ENCODE results near the gene STON1. TPM values are rescaled to one million over a fixed set of nuclear protein-coding genes. Genes with fewer than 3 reads are reported as not detected.
A peak's percentile ranks its signal among the peaks of the same experiment; 100 is the strongest.

STON1 gene
- polyA plus RNA-seq, 2 of the 4 experiments (the other 2 are of a cell fraction): 0.88 to 1.0 TPM

GRCh38 chr2:48569433-48569832, 39.5 kb downstream of the STON1 start:
- Histone ChIP-seq H3K4me2 (no peak overlapping the region), H3K4me1 (no peaks in the 10 kb centered on the region), H3K27ac (no peak overlapping the region), H3K4me3 (no peak overlapping the region), H3K9me3 (no peaks in the 10 kb centered on the region)
- TF ChIP-seq RFX5 (IDR thresholded peaks at IDR 0.05) (no peak), HOXB5 (CRISPR knock-in tag; IDR thresholded peaks at IDR 0.05) (no peak), RCOR1 (IDR thresholded peaks at IDR 0.05; ENCODE audit: low read depth, low read length) (no peak), EHMT2 (IDR thresholded peaks at IDR 0.05; ENCODE audit: low read depth) (no peak)
- ChIA-PET POLR2A (no interaction called here), CTCF (interaction anchor here (1.4 to 6.0 kb wide), 2 partner anchors 19 to 25 kb away, joined by 4 to 27 read pairs; no protein-coding TSS in a partner anchor)
- DNase-seq (ENCODE audit: low read depth in 1 of 2, low spot score in 1 of 2): no peak
- ATAC-seq: no peak
- no peak for FAIRE-seq

DNA sequence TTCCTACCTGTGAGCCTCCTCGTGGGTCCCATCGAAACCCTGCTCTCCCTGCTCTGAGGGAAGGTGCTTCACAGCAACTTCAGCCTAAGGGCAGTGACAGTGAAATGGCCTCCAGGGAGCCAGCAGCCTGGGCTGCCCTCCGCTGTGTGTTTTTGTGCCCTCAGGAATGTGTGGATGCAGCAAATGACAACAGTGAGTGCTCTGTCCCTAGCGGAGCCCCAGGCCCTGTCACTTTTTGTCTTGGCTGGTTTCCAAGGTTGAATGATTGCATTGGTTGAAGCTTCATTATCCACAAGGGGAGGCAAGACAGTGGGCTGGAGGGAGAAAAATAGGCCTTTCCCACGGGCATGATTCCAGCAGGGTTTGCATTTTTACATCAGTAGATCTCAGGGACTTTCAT, 42.9 kb downstream of the STON1 start:
- ChIA-PET CTCF (interaction anchor here (0.7 to 1.0 kb wide), 2 partner anchors 15 to 32 kb away, joined by 3 read pairs; no protein-coding TSS in a partner anchor), POLR2A (no interaction called here)
- DNase-seq (ENCODE audit: low read depth in 1 of 2, low spot score in 1 of 2) (no peak), ATAC-seq (peak in 1 of 2 experiments; percentile 40; a peak in 2 of 6 replicates), FAIRE-seq (no peak)
- Histone ChIP-seq H3K4me2 (no peak overlapping the region), H3K4me3 (no peak overlapping the region), H3K27ac (no peak overlapping the region), H3K4me1 (no peaks in the 10 kb centered on the region), H3K9me3 (no peaks in the 10 kb centered on the region)
- TF ChIP-seq, protein P1, sequence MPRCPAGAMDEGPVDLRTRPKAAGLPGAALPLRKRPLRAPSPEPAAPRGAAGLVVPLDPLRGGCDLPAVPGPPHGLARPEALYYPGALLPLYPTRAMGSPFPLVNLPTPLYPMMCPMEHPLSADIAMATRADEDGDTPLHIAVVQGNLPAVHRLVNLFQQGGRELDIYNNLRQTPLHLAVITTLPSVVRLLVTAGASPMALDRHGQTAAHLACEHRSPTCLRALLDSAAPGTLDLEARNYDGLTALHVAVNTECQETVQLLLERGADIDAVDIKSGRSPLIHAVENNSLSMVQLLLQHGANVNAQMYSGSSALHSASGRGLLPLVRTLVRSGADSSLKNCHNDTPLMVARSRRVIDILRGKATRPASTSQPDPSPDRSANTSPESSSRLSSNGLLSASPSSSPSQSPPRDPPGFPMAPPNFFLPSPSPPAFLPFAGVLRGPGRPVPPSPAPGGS (IDR thresholded peaks at IDR 0.05): no peak
- TF ChIP-seq CBX8 (IDR thresholded peaks at IDR 0.05) (no peak), KDM5A (IDR thresholded peaks at IDR 0.05) (no peak), FOSB (CRISPR knock-in tag; IDR thresholded peaks at IDR 0.05) (no peak), TFCP2L1 (CRISPR knock-in tag; IDR thresholded peaks at IDR 0.05) (no peak), ZNF302 (CRISPR knock-in tag; IDR thresholded peaks at IDR 0.05) (no peak), HEYL (CRISPR knock-in tag; IDR thresholded peaks at IDR 0.05) (no peak), NFE2L2 (conservative IDR thresholded peaks at IDR 0.05; ENCODE audit: low read length) (no peak), ZSCAN20 (CRISPR knock-in tag; IDR thresholded peaks at IDR 0.05) (no peak)
- TF ChIP-seq, protein P2, sequence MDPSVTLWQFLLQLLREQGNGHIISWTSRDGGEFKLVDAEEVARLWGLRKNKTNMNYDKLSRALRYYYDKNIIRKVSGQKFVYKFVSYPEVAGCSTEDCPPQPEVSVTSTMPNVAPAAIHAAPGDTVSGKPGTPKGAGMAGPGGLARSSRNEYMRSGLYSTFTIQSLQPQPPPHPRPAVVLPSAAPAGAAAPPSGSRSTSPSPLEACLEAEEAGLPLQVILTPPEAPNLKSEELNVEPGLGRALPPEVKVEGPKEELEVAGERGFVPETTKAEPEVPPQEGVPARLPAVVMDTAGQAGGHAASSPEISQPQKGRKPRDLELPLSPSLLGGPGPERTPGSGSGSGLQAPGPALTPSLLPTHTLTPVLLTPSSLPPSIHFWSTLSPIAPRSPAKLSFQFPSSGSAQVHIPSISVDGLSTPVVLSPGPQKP (IDR thresholded peaks at IDR 0.05; ENCODE audit: low read depth, low read length): no peak
- TF ChIP-seq, protein P3, sequence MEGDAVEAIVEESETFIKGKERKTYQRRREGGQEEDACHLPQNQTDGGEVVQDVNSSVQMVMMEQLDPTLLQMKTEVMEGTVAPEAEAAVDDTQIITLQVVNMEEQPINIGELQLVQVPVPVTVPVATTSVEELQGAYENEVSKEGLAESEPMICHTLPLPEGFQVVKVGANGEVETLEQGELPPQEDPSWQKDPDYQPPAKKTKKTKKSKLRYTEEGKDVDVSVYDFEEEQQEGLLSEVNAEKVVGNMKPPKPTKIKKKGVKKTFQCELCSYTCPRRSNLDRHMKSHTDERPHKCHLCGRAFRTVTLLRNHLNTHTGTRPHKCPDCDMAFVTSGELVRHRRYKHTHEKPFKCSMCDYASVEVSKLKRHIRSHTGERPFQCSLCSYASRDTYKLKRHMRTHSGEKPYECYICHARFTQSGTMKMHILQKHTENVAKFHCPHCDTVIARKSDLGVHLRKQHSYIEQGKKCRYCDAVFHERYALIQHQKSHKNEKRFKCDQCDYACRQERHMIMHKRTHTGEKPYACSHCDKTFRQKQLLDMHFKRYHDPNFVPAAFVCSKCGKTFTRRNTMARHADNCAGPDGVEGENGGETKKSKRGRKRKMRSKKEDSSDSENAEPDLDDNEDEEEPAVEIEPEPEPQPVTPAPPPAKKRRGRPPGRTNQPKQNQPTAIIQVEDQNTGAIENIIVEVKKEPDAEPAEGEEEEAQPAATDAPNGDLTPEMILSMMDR (IDR thresholded peaks at IDR 0.05): no peak
- WGBS (ENCODE audit: missing lambda C conversion rate): 45% methylated on average over 5 of the region's 5 CpGs

GRCh38 chr2:48574353-48575287, 44.7 kb downstream of the STON1 start:
- Histone ChIP-seq H3K9me3 (no peaks in the 10 kb centered on the region), H3K4me2 (no peak overlapping the region), H3K4me3 (no peak overlapping the region), H3K4me1 (no peaks in the 10 kb centered on the region), H3K27ac (no peak overlapping the region)
- no peak for ATAC-seq
- ChIA-PET POLR2A (no interaction called here), CTCF (no interaction called here)
- no peak for FAIRE-seq
- TF ChIP-seq, protein P2 (IDR thresholded peaks at IDR 0.05; ENCODE audit: low read depth, low read length): no peak
- no peak for TF ChIP-seq ESRRA (IDR thresholded peaks at IDR 0.05; ENCODE audit: borderline replicate concordance, low read length)
- no peak for TF ChIP-seq CHD2 (IDR thresholded peaks at IDR 0.05; ENCODE audit: low read length, partially characterized antibody)
- no peak for TF ChIP-seq E2F6 (IDR thresholded peaks at IDR 0.05; ENCODE audit: borderline replicate concordance, low read depth)
- TF ChIP-seq POLR2AphosphoS2 (conservative IDR thresholded peaks at IDR 0.05; ENCODE audit: low read length): no peak
- DNase-seq (ENCODE audit: low read depth in 1 of 2, low spot score in 1 of 2): no peak
- WGBS (ENCODE audit: missing lambda C conversion rate): 56% methylated on average over 9 of the region's 9 CpGs
